ENCODE results near the gene SLC6A13.

Gene SLC6A13

GRCh38 chr12:223841-224240 lies 38.8 kb downstream of the SLC6A13 start:
- Histone ChIP-seq H3K4me3 (IDR thresholded peaks at IDR 0.05; ENCODE audit: insufficient read depth, low read depth, low read length) (no peak overlapping the region), H2AFZ (ENCODE audit: low read depth) (no peak overlapping the region), H3K27ac (no peak overlapping the region), H3K4me2 (no peak overlapping the region), H4K20me1 (ENCODE audit: insufficient read depth) (no peaks in the 10 kb centered on the region), H3K4me1 (ENCODE audit: low read depth, poor library complexity, severe bottlenecking) (no peaks in the 10 kb centered on the region), H3K79me2 (ENCODE audit: insufficient read depth, low read depth) (no peaks in the 10 kb centered on the region), H3K36me3 (ENCODE audit: insufficient read depth) (no peaks in the 10 kb centered on the region), H3K9ac (no peak overlapping the region), H3K27me3 (ENCODE audit: insufficient read depth, low read depth) (peaks cover 10% of the 10 kb centered on the region; the same call in 1 of the 2 replicates)
- TF ChIP-seq CTCF (conservative IDR thresholded peaks at IDR 0.05; ENCODE audit: low read depth, low read length) = no peak

- no peaks in the 10 kb centered on the region for H3K4me1 ChIP-seq (ENCODE audit: low read depth, poor library complexity, severe bottlenecking)
- H4K20me1 ChIP-seq (ENCODE audit: insufficient read depth) = no peaks in the 10 kb centered on the region
- TF ChIP-seq CTCF (conservative IDR thresholded peaks at IDR 0.05; ENCODE audit: low read depth, low read length) = no peak
- H3K4me2 ChIP-seq = no peak overlapping the region
- H3K79me2 ChIP-seq (ENCODE audit: insufficient read depth, low read depth) = no peaks in the 10 kb centered on the region
- H3K27me3 ChIP-seq (ENCODE audit: insufficient read depth, low read depth) = peaks cover 9% of the 10 kb centered on the region; the same call in 1 of the 2 replicates
- H3K36me3 ChIP-seq (ENCODE audit: insufficient read depth) = no peaks in the 10 kb centered on the region
- H3K9ac ChIP-seq = no peak overlapping the region
- no peak overlapping the region for H3K4me3 ChIP-seq (IDR thresholded peaks at IDR 0.05; ENCODE audit: insufficient read depth, low read depth, low read length)
- H3K27ac ChIP-seq = no peak overlapping the region
- H2AFZ ChIP-seq (ENCODE audit: low read depth) = no peak overlapping the region
Measured at GRCh38 chr12:221736-222135, 40.9 kb downstream of the SLC6A13 start.

- H3K4me1 ChIP-seq (ENCODE audit: low read depth, poor library complexity, severe bottlenecking) = no peaks in the 10 kb centered on the region
- H3K4me2 ChIP-seq = no peak overlapping the region
- no peak overlapping the region for H2AFZ ChIP-seq (ENCODE audit: low read depth)
- no peaks in the 10 kb centered on the region for H4K20me1 ChIP-seq (ENCODE audit: insufficient read depth)
- H3K27ac ChIP-seq = no peak overlapping the region
- H3K79me2 ChIP-seq (ENCODE audit: insufficient read depth, low read depth) = no peaks in the 10 kb centered on the region
- H3K4me3 ChIP-seq (IDR thresholded peaks at IDR 0.05; ENCODE audit: insufficient read depth, low read depth, low read length) = no peak overlapping the region
- peaks cover 9% of the 10 kb centered on the region; the same call in 1 of the 2 replicates for H3K27me3 ChIP-seq (ENCODE audit: insufficient read depth, low read depth)
- TF ChIP-seq CTCF (conservative IDR thresholded peaks at IDR 0.05; ENCODE audit: low read depth, low read length) = no peak
- no peak overlapping the region for H3K9ac ChIP-seq
- H3K36me3 ChIP-seq (ENCODE audit: insufficient read depth) = no peaks in the 10 kb centered on the region
Measured at GRCh38 chr12:220946-221550, 41.6 kb downstream of the SLC6A13 start.

DNA sequence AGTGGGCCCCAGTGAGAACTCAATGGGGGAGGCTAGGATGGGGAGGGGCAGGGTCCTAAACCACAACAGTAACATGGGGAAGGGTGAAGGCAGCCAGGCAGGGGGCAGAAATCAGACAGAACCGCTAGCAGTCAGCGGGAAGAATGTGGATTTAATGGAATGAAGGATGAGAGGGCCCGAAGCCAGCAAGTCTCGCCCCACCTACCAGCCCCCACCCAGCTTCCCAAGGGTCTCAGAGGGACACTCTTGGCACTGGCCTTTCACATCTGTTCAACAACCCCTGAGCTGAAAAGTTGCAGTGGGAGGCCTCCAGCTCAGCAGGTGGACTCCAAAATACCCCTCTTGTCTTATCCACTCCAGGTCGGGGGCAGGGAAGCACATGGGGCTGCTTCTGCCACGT lies 42.1 kb downstream of the SLC6A13 start:
- H4K20me1 ChIP-seq (ENCODE audit: insufficient read depth) = no peaks in the 10 kb centered on the region
- no peak overlapping the region for H3K4me2 ChIP-seq
- no peak overlapping the region for H3K4me3 ChIP-seq (IDR thresholded peaks at IDR 0.05; ENCODE audit: insufficient read depth, low read depth, low read length)
- no peaks in the 10 kb centered on the region for H3K4me1 ChIP-seq (ENCODE audit: low read depth, poor library complexity, severe bottlenecking)
- H2AFZ ChIP-seq (ENCODE audit: low read depth) = no peak overlapping the region
- H3K36me3 ChIP-seq (ENCODE audit: insufficient read depth) = no peaks in the 10 kb centered on the region
- TF ChIP-seq CTCF (conservative IDR thresholded peaks at IDR 0.05; ENCODE audit: low read depth, low read length) = no peak
- peaks cover 9% of the 10 kb centered on the region; the same call in 1 of the 2 replicates for H3K27me3 ChIP-seq (ENCODE audit: insufficient read depth, low read depth)
- H3K9ac ChIP-seq = no peak overlapping the region
- H3K27ac ChIP-seq = no peak overlapping the region
- H3K79me2 ChIP-seq (ENCODE audit: insufficient read depth, low read depth) = no peaks in the 10 kb centered on the region
